ENCODE measurements around the gene THRAP3. TPM values are rescaled to one million over a fixed set of nuclear protein-coding genes. Genes with fewer than 3 reads are reported as not detected.

The THRAP3 gene
- total RNA-seq, 1 experiment from 2014 or later = 160 TPM

DNA sequence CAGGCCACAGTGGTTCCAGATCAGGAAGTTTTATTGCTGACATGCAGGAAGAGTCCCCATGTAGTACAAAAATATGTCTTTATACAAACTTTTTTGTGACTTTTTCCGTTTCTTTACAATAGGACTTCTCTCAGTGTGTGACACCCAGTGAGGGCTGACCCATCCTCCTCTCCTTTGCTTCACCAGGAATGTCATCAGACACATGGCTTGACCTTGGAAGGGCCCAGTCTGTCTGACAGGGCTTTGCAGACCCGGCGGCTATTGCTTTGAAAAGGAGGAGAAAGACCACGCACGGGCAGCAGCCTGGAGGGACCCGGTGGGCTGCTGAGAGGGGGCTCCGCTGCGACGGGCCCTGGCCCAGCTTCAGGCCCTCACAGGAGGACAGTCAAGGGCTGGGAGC is 115.4 kb downstream of the THRAP3 start:
- CTCF ChIA-PET = interaction anchor here (0.8 to 1.7 kb wide), 2 partner anchors 29 to 243 kb away, joined by 3 to 6 read pairs; no protein-coding TSS in a partner anchor
- Mint-ChIP-seq H3K27ac (no peak overlapping the region), H3K36me3 (peaks cover under 1% of the 10 kb centered on the region; the same call in 1 of the 2 replicates), H3K4me3 (no peak overlapping the region), H3K9me3 (no peaks in the 10 kb centered on the region), H3K4me1 (no peaks in the 10 kb centered on the region), H3K27me3 (ENCODE audit: low read depth) (no peaks in the 10 kb centered on the region)
- ATAC-seq = no peak
- POLR2A ChIA-PET = no interaction called here
- TF ChIP-seq, protein P1, sequence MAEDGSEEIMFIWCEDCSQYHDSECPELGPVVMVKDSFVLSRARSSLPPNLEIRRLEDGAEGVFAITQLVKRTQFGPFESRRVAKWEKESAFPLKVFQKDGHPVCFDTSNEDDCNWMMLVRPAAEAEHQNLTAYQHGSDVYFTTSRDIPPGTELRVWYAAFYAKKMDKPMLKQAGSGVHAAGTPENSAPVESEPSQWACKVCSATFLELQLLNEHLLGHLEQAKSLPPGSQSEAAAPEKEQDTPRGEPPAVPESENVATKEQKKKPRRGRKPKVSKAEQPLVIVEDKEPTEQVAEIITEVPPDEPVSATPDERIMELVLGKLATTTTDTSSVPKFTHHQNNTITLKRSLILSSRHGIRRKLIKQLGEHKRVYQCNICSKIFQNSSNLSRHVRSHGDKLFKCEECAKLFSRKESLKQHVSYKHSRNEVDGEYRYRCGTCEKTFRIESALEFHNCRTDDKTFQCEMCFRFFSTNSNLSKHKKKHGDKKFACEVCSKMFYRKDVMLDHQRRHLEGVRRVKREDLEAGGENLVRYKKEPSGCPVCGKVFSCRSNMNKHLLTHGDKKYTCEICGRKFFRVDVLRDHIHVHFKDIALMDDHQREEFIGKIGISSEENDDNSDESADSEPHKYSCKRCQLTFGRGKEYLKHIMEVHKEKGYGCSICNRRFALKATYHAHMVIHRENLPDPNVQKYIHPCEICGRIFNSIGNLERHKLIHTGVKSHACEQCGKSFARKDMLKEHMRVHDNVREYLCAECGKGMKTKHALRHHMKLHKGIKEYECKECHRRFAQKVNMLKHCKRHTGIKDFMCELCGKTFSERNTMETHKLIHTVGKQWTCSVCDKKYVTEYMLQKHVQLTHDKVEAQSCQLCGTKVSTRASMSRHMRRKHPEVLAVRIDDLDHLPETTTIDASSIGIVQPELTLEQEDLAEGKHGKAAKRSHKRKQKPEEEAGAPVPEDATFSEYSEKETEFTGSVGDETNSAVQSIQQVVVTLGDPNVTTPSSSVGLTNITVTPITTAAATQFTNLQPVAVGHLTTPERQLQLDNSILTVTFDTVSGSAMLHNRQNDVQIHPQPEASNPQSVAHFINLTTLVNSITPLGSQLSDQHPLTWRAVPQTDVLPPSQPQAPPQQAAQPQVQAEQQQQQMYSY (CRISPR knock-in tag; IDR thresholded peaks at IDR 0.05) = no peak
- no peak for TF ChIP-seq TEAD4 (CRISPR knock-in tag; IDR thresholded peaks at IDR 0.05)
- TF ChIP-seq, protein P2, sequence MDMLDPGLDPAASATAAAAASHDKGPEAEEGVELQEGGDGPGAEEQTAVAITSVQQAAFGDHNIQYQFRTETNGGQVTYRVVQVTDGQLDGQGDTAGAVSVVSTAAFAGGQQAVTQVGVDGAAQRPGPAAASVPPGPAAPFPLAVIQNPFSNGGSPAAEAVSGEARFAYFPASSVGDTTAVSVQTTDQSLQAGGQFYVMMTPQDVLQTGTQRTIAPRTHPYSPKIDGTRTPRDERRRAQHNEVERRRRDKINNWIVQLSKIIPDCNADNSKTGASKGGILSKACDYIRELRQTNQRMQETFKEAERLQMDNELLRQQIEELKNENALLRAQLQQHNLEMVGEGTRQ (CRISPR knock-in tag; IDR thresholded peaks at IDR 0.05) = no peak
- TF ChIP-seq ZSCAN18 (CRISPR knock-in tag; IDR thresholded peaks at IDR 0.05) = no peak
- TF ChIP-seq NR1H2 (CRISPR knock-in tag; IDR thresholded peaks at IDR 0.05) = no peak
- TF ChIP-seq TP53 (CRISPR knock-in tag; IDR thresholded peaks at IDR 0.05) = no peak
- TF ChIP-seq CREM (CRISPR knock-in tag; IDR thresholded peaks at IDR 0.05) = no peak
- TF ChIP-seq, protein P3, sequence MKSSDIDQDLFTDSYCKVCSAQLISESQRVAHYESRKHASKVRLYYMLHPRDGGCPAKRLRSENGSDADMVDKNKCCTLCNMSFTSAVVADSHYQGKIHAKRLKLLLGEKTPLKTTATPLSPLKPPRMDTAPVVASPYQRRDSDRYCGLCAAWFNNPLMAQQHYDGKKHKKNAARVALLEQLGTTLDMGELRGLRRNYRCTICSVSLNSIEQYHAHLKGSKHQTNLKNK (CRISPR knock-in tag; IDR thresholded peaks at IDR 0.05) = no peak
- TF ChIP-seq FOXP1 (CRISPR knock-in tag; IDR thresholded peaks at IDR 0.05; ENCODE audit: borderline replicate concordance) = no peak
- no peak for TF ChIP-seq ETV6 (CRISPR knock-in tag; IDR thresholded peaks at IDR 0.05)
- TF ChIP-seq, protein P4, sequence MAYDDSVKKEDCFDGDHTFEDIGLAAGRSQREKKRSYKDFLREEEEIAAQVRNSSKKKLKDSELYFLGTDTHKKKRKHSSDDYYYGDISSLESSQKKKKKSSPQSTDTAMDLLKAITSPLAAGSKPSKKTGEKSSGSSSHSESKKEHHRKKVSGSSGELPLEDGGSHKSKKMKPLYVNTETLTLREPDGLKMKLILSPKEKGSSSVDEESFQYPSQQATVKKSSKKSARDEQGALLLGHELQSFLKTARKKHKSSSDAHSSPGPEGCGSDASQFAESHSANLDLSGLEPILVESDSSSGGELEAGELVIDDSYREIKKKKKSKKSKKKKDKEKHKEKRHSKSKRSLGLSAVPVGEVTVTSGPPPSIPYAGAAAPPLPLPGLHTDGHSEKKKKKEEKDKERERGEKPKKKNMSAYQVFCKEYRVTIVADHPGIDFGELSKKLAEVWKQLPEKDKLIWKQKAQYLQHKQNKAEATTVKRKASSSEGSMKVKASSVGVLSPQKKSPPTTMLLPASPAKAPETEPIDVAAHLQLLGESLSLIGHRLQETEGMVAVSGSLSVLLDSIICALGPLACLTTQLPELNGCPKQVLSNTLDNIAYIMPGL (CRISPR knock-in tag; IDR thresholded peaks at IDR 0.05) = no peak
- TF ChIP-seq OVOL2 (CRISPR knock-in tag; IDR thresholded peaks at IDR 0.05; ENCODE audit: borderline replicate concordance) = no peak
- no peak for TF ChIP-seq IRF1 (CRISPR knock-in tag; IDR thresholded peaks at IDR 0.05)
- TF ChIP-seq MXD4 (CRISPR knock-in tag; IDR thresholded peaks at IDR 0.05; ENCODE audit: borderline replicate concordance) = no peak
- TF ChIP-seq ATF1 (CRISPR knock-in tag; IDR thresholded peaks at IDR 0.05) = no peak
- TF ChIP-seq, protein P5, sequence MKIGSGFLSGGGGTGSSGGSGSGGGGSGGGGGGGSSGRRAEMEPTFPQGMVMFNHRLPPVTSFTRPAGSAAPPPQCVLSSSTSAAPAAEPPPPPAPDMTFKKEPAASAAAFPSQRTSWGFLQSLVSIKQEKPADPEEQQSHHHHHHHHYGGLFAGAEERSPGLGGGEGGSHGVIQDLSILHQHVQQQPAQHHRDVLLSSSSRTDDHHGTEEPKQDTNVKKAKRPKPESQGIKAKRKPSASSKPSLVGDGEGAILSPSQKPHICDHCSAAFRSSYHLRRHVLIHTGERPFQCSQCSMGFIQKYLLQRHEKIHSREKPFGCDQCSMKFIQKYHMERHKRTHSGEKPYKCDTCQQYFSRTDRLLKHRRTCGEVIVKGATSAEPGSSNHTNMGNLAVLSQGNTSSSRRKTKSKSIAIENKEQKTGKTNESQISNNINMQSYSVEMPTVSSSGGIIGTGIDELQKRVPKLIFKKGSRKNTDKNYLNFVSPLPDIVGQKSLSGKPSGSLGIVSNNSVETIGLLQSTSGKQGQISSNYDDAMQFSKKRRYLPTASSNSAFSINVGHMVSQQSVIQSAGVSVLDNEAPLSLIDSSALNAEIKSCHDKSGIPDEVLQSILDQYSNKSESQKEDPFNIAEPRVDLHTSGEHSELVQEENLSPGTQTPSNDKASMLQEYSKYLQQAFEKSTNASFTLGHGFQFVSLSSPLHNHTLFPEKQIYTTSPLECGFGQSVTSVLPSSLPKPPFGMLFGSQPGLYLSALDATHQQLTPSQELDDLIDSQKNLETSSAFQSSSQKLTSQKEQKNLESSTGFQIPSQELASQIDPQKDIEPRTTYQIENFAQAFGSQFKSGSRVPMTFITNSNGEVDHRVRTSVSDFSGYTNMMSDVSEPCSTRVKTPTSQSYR (CRISPR knock-in tag; IDR thresholded peaks at IDR 0.05) = no peak
- TF ChIP-seq ZNF532 (CRISPR knock-in tag; IDR thresholded peaks at IDR 0.05; ENCODE audit: borderline replicate concordance) = no peak
- no peak for TF ChIP-seq ZNF138 (CRISPR knock-in tag; conservative IDR thresholded peaks at IDR 0.05)
- TF ChIP-seq JAZF1 (CRISPR knock-in tag; IDR thresholded peaks at IDR 0.05) = no peak
- TF ChIP-seq CREB1 (CRISPR knock-in tag; IDR thresholded peaks at IDR 0.05) = no peak
- DNase-seq (ENCODE audit: low spot score) = no peak
